Hepatocyte (in vitro differentiated cells): Measurements from ENCODE around the gene ZNF358. TPM values are rescaled to one million over a fixed set of nuclear protein-coding genes. Genes with fewer than 3 reads are reported as not detected.

ENCODE experiments used
- DNase-seq: peaks from one replicate; pipeline ENCODE4 v3.0.0-alpha.2; 2016; ENCODE audit warnings: low spot score
- H2AFZ ChIP-seq: fragments of 200-600 bp; sonication (generic); 2 replicates; pipeline ENCODE4 v1.6.0; 2016; ENCODE audit warnings: antibody characterized with exemption, mild to moderate bottlenecking
- H3K27ac ChIP-seq: fragments of 200-600 bp; sonication (generic); 2 replicates; pipeline ENCODE4 v1.5.1; 2016; ENCODE audit warnings: mild to moderate bottlenecking
- H3K27me3 ChIP-seq: fragments of 200-600 bp; sonication (generic); 2 replicates; pipeline ENCODE4 v1.6.1; 2016
- H3K36me3 ChIP-seq: fragments of 200-600 bp; sonication (generic); replicated peaks from 2 replicates; pipeline ENCODE4 v1.5.1; 2016; ENCODE audit warnings: low read depth; ENCODE audit not compliant: insufficient read depth
- H3K4me1 ChIP-seq: fragments of 200-600 bp; sonication (generic); 2 replicates; pipeline ENCODE4 v1.5.1; 2016; ENCODE audit warnings: mild to moderate bottlenecking, moderate library complexity; ENCODE audit not compliant: insufficient read depth
- H3K4me2 ChIP-seq: fragments of 200-600 bp; sonication (generic); 2 replicates; pipeline ENCODE4 v1.6.0; 2016
- H3K4me3 ChIP-seq: fragments of 200-600 bp; sonication (generic); 2 replicates; pipeline ENCODE4 v1.5.1; 2016; ENCODE audit warnings: mild to moderate bottlenecking
- H3K79me2 ChIP-seq: fragments of 200-600 bp; sonication (generic); 2 replicates; pipeline ENCODE4 v1.6.0; 2017; ENCODE audit warnings: mild to moderate bottlenecking
- H3K9me2 ChIP-seq: fragments of 200-600 bp; sonication (generic); replicated peaks from 2 replicates; pipeline ENCODE4 v1.6.0; 2017; ENCODE audit warnings: mild to moderate bottlenecking; ENCODE audit not compliant: insufficient read depth
- H3K9me3 ChIP-seq: fragments of 200-600 bp; sonication (generic); 2 replicates; pipeline ENCODE4 v1.5.1; 2016; ENCODE audit warnings: low read depth, mild to moderate bottlenecking
- H4K20me1 ChIP-seq: fragments of 200-600 bp; sonication (generic); 2 replicates; pipeline ENCODE4 v1.6.0; 2016; ENCODE audit warnings: mild to moderate bottlenecking; ENCODE audit not compliant: insufficient read depth, poor library complexity, severe bottlenecking
- EZH2 ChIP-seq: fragments of 200-600 bp; sonication (generic); IDR thresholded peaks from 2 replicates; pipeline ENCODE4 v1.6.1; 2016; ENCODE audit warnings: antibody characterized with exemption, mild to moderate bottlenecking, borderline replicate concordance
- EZH2phosphoT487 ChIP-seq: fragments of 200-600 bp; sonication (generic); IDR thresholded peaks from one replicate; pipeline ENCODE4 v1.6.1; 2018; ENCODE audit warnings: antibody characterized with exemption, mild to moderate bottlenecking, low read depth, moderate library complexity; ENCODE audit not compliant: unreplicated experiment, severe bottlenecking
- WGBS: methylation state at CpG from one replicate; pipeline ENCODE4 v1.1.6; 2016; ENCODE audit warnings: low lambda C conversion rate; ENCODE audit errors: missing lambda C conversion rate; 5-methylcytosine and 5-hydroxymethylcytosine counted together
- polyA plus RNA-seq: library from polyadenylated mRNA; unstranded; fragments of >200 nt; fragmentation: Nextera tagmentation; extraction: Ambion mirVana; gene quantifications from 2 replicates; pipeline ENCODE4 v1.2.1, GENCODE V29; 2016
- total RNA-seq: library from RNA; depleted of rRNA; stranded (reverse); fragments of >200 nt; gene quantifications from 2 replicates; pipeline ENCODE4 v1.2.3, GENCODE V29; 2014
- TF ChIP-seq, protein P1 (sequence below): fragments of 200-600 bp; sonication (generic); IDR thresholded peaks from 2 replicates; pipeline ENCODE4 v1.5.1; 2016; ENCODE audit warnings: antibody characterized with exemption, mild to moderate bottlenecking; ENCODE audit not compliant: poor library complexity

The ZNF358 gene
- total and polyA plus RNA-seq, 2 experiments from 2014 or later, result 37.8 to 39.9 TPM

DNA sequence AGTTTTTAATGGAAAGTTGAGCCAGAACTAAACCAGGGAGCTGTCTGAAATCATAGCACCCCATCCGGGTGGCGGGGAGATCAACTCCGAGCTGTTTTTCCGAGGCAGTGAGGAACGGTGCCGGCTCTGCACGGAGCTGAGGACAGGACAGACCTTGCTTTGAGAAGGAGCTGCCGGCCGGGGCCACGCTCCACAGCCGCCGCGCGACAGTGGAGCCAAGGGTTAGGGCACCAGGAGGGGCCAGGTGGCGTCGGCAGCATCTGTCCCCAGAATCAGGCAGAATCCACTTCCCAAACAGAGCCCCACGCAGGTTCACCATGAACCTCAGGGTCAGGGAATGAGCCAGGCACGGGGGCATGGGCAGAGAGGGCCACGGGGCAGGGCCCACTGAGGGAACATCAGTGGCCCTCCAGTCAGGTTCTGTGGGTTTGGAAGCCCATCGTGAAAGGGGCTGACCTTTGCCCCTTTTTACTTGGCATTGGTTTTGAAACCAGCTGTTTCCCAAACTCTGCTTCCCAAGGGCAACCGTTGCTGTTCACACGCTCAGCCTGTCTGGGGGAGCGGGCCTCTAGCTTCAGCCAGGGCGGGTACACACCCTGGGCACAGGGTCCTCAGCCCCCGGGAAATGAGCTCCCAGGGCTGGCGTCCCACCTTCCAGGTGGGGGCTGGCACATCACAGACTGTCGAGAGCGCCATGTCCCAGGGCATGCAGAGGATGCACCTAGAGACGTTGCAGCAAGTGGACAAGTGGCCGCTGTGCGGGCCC lies 45.2 kb upstream of the ZNF358 start:
- H3K4me1 ChIP-seq, result no peaks in the 10 kb centered on the region
- no peaks in the 10 kb centered on the region for H3K36me3 ChIP-seq
- H3K27me3 ChIP-seq, result no peaks in the 10 kb centered on the region
- H4K20me1 ChIP-seq, result no peaks in the 10 kb centered on the region
- 96% methylated on average over 30 of the region's 31 CpGs for WGBS
- no peaks in the 10 kb centered on the region for H3K9me2 ChIP-seq
- H3K9me3 ChIP-seq, result no peaks in the 10 kb centered on the region
- TF ChIP-seq EZH2phosphoT487, result no peak
- TF ChIP-seq EZH2, result no peak
- TF ChIP-seq, protein P1, sequence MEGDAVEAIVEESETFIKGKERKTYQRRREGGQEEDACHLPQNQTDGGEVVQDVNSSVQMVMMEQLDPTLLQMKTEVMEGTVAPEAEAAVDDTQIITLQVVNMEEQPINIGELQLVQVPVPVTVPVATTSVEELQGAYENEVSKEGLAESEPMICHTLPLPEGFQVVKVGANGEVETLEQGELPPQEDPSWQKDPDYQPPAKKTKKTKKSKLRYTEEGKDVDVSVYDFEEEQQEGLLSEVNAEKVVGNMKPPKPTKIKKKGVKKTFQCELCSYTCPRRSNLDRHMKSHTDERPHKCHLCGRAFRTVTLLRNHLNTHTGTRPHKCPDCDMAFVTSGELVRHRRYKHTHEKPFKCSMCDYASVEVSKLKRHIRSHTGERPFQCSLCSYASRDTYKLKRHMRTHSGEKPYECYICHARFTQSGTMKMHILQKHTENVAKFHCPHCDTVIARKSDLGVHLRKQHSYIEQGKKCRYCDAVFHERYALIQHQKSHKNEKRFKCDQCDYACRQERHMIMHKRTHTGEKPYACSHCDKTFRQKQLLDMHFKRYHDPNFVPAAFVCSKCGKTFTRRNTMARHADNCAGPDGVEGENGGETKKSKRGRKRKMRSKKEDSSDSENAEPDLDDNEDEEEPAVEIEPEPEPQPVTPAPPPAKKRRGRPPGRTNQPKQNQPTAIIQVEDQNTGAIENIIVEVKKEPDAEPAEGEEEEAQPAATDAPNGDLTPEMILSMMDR, result no peak
- no peak overlapping the region for H3K4me2 ChIP-seq
- no peak overlapping the region for H3K27ac ChIP-seq
- no peak for DNase-seq
- no peak overlapping the region for H3K4me3 ChIP-seq
- no peak overlapping the region for H2AFZ ChIP-seq
- no peaks in the 10 kb centered on the region for H3K79me2 ChIP-seq

DNA sequence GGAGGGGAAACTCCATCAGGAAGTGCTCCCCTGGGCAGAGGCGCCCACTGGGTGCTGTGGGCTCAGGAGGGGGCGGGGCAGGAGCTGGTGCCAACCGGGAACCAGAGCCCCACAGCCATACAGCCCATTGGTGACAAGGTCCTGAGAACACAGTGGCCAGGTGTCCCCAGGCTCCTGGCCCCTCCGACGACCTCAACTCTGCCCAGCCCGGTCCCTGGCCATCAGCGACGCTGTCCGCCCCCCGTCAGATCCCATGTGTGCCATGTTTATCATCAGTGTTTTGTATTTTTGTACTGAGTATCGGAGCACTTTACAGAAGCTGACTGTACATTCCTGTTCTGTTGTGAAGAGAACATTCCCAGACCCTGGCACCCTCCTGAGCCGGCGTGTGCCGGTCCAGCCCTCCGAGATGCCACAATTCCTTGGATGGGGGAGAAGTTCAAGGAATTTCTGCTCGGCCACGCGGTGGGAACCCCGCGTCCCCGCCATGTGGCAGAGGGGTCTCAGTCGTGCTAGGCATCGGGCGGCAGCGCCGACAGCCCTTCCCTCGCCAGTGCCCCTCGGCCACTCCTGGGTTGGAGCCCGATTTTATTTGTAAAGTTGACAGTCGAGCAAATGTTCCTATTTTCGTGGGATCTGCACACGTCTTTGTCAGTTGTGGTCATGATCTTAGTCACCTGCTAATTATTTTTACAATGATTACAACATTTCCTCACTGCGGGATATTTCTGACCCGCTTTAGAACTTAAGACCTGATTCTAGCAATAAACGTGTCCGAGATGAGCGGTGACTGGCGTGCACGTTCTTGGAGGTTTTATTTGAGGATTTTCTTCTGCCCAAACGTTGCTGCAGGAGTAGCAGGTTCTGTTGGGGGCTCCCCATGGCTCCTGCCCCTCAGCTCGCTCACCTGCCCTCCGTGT lies 43.9 kb upstream of the ZNF358 start:
- no peaks in the 10 kb centered on the region for H3K4me1 ChIP-seq
- H3K27ac ChIP-seq, result no peak overlapping the region
- H3K9me2 ChIP-seq, result no peaks in the 10 kb centered on the region
- 94% methylated on average over 42 of the region's 42 CpGs for WGBS
- H3K27me3 ChIP-seq, result no peaks in the 10 kb centered on the region
- no peak overlapping the region for H3K4me3 ChIP-seq
- no peaks in the 10 kb centered on the region for H3K79me2 ChIP-seq
- DNase-seq, result no peak
- H3K9me3 ChIP-seq, result no peaks in the 10 kb centered on the region
- H3K4me2 ChIP-seq, result no peak overlapping the region
- H4K20me1 ChIP-seq, result no peaks in the 10 kb centered on the region
- TF ChIP-seq, protein P1, result no peak
- TF ChIP-seq EZH2phosphoT487 (no peak), EZH2 (no peak)
- no peaks in the 10 kb centered on the region for H3K36me3 ChIP-seq
- H2AFZ ChIP-seq, result no peak overlapping the region

DNA sequence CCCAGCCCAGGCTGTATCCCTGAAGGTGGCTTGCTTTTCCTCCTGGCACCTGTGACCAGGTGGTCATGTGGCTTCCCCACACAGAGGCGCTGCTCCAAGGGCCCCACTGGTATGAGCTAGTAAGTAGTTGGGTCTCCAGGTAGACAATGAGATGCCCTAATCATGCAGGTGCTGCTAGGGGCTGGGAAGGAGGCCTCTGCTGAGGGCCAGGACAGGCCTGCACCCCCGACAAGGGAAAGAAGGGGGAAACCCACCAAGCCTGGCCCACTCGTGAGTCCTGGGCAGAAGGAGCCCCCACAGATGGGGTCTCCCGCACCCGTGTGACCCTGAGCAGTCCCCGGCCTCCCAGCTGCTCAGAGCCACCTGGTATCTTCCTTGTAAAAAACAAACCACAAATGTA lies 40.2 kb upstream of the ZNF358 start:
- Histone ChIP-seq H3K27ac (no peak overlapping the region), H2AFZ (no peak overlapping the region), H3K4me1 (peaks cover 6% of the 10 kb centered on the region), H4K20me1 (no peaks in the 10 kb centered on the region), H3K9me3 (no peaks in the 10 kb centered on the region), H3K79me2 (no peaks in the 10 kb centered on the region), H3K4me2 (no peak overlapping the region), H3K36me3 (no peaks in the 10 kb centered on the region), H3K27me3 (no peaks in the 10 kb centered on the region), H3K9me2 (no peaks in the 10 kb centered on the region), H3K4me3 (no peak overlapping the region)
- TF ChIP-seq EZH2 (no peak), EZH2phosphoT487 (no peak)
- TF ChIP-seq, protein P1, result no peak
- no peak for DNase-seq
- 88% methylated on average over 6 of the region's 6 CpGs for WGBS
